Occipital lobe (tissue), 2 donors: Measurements from ENCODE around the gene MYPOP. TPM values are rescaled to one million over a fixed set of nuclear protein-coding genes. Genes with fewer than 3 reads are reported as not detected.
"Not testable (repeated sequence)": the region's sequence is repeated elsewhere in the genome, so short reads cannot be mapped to it uniquely, and the experiment has no call there.

Source experiments
- DNase-seq: peaks from one replicate; lab custom pipeline; 2025; lab: John Stamatoyannopoulos, UW
- total RNA-seq: library from RNA; depleted of rRNA; stranded (reverse); fragments of >200 nt; gene quantifications from one replicate; pipeline ENCODE4 v1.2.3, GENCODE V29; 2014

Gene MYPOP
- total RNA-seq, 1 donor from 2014 or later = 0.78 TPM

DNA sequence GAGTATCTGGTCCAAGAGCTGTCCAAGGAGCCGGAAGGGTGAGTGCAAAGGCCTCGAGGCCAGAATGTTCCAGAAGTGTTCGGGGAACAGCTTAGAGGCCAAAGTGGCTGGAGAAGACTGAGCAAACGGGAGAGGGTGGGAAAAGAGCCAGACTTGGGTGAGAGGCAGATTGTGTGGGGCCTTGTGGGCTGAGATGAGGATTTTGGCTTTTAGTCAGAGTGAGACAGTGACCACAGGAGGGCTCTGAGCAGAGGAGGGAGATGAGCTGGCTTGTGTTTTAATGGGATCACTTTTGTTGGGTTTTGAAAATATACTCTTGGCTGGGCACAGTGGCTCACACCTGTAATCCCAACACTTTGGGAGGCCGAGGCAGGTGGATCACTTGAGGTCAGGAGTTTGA, 6.5 kb upstream of the MYPOP start:
- DNase-seq = no peak

DNA sequence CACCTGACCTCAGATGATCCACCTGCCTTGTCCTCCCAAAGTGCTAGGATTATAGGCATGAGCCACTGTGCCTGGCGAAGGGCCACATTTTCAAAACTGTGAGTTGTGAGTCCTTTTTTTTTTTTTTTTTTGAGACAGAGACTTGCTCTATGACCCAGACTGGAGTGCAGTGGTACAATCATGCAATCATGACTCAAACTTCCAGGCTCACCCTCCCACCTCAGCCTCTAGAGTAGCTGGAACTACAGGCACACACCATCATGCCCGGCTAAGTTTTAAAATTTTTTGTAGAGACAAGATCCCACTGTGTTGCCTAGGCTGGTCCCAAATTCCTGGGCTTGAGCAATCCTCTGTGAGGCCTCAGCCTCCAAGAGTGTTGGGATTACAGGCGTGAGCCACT, 3.8 kb upstream of the MYPOP start:
- DNase-seq = no peak

DNA sequence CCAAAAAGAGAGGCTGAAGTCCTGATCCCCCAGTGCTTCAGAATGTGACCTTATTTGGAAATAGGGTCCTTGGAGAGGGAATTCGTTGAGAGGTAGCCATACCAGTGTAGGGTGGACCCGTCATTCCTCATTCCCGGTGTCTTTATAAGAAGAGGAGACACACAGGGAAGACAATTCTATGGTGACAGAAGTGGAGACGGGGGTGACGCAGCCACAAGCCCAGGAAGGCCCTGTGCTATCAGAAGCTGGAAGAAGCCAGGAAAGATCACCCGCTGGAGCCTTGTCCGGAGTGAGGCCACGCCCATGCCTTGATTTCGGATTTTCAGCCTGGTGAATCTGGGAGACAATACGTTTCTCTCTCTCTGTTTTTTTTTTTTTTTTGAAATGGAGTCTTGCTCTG, 2.6 kb upstream of the MYPOP start:
- no peak for DNase-seq

DNA sequence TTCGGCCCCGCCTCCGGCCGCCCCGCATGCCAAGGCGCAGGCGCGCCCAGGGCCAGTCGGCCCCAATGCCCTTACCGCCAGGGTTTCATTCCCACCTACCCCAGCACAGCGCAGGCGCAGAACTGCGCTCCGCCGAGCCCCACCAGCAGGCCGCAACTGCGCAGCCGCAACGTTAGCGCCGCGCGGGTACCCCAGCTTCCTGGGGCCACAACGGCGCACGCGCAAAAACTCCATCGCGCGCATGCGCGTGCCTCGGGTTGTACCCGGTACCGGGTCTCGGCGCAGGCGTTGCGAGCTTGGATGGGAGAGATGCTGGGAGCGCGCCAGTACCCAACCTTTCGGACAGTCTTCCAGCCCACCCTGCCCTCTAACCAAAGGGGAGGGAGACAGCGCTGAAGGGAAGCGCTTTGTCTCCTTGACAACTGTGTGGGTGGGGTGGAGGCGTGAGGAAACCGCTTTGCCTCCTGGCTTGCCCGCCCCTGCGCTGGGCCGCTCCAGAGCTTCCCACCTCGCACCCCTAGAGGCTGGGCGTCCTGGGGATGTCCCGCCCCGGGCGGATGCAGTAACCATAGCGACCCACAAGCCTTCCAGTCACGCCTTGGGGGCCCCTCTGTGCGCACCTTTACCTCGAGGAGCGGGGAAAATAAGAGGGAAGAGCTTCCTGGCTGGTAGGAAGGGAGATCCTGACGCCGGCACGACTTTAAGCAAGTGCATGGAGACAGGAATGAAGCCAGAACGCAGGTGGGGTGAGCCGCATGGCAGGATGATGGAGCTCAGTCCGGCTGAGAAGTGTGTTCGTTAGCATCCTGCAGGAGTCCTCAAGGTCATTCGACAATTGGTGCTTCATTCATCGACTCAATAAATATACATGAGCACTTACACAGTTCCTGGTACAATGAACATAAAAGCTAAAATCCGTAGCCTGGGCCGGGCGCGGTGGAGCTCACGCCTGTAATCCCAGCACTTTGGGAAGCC, 525 bp upstream of the MYPOP start:
- peak; percentile 93 for DNase-seq

DNA sequence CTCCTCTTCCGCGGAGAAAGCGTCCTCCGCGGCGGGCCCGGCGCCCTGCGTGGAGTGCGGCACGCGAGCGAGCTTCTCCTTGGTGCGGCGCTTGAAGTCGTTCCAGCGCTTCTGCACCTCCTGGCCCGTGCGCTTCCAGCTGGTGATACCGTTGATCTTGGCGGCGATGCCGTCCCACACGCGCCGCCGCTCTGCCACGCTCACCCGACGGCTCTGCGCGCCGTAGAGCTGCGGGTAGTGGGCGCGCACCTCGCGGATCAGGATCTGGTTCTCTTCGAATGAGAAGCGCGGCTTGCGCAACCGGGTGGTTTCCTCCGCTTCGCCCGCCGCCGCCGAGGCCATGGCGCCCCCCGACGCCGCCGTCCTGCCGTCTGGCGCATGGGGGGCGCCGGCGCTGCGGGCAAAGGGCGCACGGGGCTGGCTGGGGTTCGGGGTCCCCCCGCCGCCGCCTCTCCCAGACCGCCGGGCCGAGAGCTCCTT, 941 bp downstream of the MYPOP start:
- DNase-seq = no peak

DNA sequence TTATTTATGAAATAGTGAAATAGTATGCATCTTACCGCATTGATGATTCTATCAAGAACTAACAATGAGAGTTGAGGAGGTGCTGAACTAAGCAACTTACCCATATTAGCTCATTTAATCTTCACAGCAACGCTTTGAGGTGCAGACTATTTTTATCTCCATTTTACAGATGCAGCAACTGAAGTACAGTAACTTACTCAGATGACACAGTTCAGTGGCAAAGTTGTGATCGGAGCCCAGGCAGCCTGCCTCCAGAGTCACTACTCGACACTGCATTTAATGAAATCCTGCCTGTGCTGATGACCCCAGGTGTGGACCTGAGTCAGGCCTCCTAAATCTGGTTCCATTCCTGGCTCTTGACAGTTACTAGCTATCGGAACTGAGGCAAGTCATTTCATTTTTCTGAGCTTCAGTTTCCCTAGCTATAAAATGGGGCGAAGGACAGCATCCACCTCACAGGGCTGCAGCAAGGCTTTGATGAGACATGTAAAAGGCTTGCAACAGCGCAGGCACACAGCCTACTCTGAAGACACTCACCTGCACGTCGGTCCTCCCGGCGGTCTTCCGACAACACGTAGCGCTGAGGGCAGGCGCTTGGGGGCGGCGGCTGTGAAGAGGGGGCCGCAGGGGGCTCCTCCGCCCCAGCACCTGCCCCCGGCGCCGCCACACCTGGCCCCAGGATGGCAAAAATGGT, 1.5 kb downstream of the MYPOP start:
- no peak for DNase-seq

DNA sequence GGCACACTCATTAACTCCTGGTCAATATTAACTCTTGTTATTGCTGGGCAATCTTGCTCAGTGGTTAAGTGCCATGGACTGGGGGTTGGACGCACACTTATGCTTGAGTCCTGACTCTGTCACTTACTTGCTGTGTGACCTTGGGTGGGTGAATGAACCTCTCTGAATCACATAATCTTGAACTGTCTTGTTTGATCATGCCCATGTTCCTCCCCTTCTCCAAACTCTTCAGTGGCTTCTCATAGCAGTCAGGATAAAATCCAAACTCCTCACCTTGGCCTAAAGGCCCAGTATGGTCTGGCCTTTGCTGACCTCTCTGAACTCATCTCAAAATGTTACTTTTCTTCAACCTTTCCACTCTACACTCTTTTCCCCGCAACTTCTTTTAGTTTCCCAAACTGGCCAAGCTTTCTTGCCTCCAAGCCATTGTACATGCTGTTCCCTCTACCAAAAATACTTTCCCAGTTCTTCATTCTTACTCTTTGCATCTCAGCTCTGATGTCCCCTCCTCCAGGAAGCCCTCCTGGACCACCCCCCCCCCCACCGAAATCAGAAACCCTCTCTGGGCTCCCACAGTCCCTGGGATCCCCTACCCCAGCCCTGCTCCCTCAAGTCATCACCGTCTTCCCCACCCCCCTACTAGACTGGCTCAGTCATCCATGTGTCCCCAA, 2.4 kb downstream of the MYPOP start:
- DNase-seq = no peak

DNA sequence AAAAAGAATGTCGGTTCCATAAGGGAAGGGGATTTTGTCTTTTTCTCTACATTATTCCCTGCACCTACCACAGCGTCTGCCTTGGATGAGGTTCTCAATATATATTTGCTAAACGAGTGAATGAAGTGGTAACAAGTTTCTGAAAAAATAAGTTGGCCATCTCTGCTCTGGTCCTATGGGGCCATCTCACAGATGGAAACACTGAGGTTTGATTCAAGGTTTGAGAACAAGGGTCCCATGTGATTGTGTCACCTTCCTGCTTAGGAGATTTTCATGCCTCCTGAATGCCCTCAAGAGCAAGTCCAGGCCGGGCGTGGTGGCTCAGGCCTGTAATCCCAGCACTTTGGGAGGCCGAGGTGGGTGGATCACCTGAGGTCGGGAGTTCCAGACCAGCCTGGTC, 3.2 kb downstream of the MYPOP start:
- DNase-seq = no peak

DNA sequence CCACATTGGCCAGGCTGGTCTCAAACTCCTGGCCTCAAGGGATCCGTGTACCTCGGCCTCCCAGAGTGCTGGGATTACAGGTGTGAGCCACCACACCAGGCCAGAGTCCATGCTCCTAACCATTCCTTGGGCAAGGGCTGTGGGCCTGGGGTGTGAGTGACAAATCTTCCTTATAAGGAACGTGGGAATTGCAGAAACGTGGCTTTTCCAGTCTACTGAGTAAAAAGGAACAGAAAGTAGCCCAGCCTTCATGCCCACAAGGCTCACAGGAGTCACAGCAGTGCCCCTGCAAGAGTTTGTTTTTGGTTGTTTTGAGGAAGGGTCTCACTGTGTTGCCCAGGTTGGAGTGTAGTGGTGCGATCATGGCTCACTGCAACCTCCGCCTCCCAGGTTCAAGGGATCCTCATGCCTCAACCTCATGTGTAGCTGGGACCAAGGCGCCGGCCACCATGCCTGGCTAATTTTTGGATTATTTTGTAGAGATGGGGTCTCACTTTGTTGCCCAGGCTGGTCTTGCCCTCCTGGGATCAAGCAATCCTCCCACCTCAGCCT, 5.1 kb downstream of the MYPOP start:
- no peak for DNase-seq

DNA sequence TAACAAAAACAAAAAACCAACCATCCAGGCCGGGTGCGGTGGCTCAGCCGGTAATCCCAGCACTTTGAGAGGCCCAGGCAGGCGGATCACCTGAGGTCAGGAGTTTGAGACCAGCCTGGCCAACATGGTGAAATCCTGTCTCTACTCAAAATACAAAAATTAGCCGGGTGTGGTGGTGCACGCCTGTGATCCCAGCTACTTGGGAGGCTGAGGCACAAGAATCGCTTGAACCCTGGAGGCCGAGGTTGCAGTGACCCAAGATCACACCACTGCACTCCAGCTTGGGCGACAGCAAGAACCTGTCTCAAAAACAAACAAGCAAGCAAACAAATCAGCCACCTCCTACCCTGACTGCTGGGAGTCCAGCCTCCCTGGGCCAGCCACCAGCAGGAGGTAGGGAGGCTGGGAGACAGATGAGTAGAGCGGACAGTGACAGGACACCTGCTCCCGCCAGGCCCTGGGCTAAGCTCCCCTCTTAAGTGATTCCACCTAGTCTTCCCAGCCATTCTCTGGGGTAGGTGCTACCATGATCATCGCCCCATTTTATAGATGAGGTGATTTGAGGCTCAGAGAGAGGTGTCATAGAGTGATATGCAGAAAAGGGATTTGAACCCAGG, 6.3 kb downstream of the MYPOP start:
- DNase-seq = not testable (repeated sequence)

DNA sequence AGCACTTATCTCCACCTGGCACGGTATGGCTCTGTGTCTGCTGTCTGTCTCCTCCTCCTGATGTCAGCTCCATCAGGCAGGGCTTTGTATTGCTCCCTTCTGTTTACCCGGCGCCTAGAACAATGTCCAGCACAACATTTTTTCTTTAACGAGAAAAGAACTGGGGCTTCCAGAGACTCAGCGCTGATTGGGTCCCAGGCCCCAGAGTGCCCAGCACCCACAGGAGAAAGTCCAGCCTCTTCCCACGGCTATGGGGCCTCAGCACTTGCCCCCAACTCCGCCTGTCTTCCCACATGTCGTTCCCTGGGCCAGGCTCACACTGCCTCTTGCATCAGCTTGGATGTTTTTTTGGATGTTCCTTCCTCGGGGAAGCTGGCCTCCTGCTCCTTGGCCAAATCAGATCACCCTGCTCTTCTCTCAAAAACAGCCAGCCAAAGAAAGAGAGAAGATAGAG, 6.9 kb downstream of the MYPOP start:
- DNase-seq = no peak

DNA sequence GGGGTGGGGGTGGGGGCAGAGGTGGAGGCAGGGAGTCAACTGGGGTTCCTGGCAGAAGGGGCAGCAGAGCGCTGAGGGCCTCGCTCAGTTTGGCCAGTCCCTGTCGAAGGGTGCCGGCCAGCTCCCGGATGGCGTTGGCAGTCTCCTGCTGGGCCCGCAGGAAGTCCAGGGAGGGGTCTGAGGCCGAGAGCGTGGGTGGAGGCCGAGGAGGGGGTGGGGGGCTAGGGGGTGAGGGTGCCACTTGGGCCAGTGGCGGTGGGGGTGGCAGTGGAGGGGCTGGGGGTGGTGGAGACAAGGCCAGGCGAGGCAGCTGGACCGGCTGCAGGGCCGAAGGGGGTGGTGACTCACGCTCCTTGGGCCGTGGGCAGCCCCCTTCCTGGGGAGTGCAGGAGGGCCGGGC, 11.5 kb downstream of the MYPOP start:
- DNase-seq = no peak

DNA sequence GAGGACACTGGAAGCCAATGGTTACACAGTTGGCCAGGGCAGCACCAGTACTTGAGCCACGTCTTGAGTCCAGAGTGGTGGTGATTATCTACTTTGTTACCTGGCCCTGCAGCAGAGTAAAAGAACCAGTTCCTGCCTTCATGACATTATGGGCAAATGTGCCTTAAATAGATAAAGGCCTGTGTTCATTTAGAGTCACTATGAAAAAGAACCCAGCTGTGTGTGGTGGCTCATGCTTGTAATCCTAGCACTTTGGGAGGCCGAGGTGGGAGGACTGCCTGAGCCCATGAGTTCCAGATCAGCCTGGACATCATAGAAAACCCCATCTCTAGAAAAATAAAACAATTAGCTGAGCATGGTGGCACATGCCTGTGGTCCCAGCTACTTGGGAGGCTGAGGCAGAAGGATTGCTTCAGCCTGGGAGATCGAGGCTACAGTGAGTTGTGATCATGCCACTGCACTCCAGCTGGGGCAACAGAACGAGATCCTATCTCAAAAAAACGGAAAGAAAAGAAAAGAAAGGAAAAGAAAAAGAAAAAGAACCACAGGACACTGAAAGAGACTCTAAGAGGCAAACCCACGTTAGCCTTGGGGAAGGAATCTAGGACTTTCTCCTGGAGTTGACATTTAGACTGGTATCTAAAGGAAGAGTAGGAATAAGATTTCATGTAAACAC, 13.1 kb downstream of the MYPOP start:
- DNase-seq = no peak

DNA sequence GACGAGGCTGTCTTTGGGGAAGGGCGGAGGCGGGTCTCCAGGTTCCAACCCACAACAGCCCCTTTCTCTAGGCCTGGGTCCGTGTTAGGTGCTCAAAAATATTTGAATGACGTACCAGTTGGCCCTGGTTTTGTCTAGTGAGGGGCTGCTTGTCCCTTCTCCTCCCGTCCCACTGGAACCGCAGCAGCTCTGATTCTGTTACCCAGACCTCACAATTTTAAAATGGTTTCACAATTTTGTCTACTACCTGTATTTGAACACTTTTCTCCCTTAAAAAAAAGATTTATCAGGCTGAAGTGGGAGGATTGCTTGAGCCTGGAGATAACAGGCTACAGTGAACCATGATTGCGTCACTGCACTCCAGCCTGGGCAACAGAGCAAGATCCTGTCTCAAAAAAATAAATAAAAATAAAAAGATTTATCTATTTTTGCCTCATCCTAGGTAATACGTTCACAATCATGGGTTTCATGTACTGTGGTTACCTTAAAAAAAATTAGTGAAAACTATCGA, 15.2 kb downstream of the MYPOP start:
- no peak for DNase-seq

DNA sequence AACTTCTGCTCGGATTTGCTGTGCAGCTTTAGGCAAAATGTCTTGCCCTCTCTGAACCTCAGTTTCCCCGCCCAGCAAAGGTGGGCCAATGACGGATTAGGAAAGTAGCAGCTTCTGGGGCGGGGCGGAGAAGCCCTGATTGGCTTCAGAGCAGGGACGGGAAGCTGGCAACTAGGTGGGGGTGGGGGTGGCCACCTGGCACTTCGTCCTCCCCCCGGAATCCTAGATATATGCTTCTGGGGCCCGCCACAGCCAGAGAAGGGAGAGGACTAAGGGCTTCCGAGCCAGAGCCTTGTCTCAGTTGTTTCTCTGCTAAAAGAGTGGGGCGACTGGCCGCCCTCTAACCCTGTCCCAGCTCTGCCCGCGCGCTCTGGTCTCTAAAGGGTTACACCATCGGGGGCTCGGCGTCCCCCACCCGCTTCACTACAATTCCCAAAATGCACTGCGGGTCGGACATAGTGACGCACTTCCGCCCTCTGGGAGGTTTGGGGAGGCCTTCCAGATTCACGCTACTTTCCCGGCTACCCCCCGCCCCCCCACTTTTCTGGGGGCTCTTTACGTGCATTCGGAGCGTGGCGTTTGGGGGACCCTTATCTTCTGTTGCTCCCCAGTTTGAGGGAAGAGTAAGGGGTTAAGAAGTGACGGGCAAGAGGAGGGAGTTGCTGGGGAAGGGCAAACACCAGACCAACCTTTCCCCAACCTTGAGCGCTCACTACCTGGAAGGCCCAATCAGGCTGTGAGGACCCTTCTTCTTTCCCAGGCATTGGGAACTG, 15.8 kb downstream of the MYPOP start:
- DNase-seq = peak; percentile 83

DNA sequence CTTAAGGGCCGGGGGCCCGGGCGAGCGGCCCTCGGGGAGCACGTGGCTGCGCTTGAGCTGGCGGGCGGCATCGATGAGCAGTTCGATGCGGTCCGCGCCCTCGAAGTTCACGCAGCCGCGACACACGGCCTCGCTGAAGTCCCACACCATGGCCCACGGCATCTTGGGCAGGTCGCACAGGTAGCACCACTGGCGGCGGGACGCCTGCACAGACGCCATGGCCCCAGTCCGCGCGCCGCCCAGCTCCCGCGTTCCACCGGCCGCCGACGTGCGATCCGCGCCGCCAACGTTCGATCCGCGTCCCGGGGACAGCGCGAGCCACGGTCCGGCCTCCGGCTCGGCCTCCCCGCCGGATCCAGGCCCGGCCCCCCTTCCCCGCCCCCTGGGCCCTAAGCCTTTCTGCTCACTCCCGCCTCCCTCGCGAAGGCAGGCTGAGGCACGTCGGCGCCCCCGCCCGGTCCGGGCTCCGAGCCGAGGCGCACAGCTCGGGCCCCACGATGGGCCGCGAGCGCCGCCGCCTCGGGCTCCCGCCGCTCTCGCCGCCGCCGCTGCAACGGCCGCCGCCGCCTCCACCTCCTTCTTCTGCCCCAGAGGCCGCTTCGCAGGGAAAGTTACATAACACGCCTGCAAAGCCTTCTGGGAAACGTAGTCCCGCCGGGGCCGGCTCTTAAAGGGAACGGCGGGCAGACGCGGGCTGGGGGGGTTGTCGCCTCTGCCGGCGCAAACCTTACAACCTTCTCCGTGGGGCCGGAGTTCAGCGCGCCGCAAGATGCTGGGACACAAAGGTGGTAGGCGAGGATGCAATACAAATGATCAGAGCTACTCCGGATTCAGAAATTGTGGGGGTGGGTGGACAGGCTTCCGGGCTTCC, 16.6 kb downstream of the MYPOP start, which contains the start of gene IRF2BP1:
Gene IRF2BP1, minus strand, starts transcription at position 586 of the 871 bp plus-strand sequence. Its CDS starts 367 bp downstream, at position 219.
- peak; percentile 86 for DNase-seq

DNA sequence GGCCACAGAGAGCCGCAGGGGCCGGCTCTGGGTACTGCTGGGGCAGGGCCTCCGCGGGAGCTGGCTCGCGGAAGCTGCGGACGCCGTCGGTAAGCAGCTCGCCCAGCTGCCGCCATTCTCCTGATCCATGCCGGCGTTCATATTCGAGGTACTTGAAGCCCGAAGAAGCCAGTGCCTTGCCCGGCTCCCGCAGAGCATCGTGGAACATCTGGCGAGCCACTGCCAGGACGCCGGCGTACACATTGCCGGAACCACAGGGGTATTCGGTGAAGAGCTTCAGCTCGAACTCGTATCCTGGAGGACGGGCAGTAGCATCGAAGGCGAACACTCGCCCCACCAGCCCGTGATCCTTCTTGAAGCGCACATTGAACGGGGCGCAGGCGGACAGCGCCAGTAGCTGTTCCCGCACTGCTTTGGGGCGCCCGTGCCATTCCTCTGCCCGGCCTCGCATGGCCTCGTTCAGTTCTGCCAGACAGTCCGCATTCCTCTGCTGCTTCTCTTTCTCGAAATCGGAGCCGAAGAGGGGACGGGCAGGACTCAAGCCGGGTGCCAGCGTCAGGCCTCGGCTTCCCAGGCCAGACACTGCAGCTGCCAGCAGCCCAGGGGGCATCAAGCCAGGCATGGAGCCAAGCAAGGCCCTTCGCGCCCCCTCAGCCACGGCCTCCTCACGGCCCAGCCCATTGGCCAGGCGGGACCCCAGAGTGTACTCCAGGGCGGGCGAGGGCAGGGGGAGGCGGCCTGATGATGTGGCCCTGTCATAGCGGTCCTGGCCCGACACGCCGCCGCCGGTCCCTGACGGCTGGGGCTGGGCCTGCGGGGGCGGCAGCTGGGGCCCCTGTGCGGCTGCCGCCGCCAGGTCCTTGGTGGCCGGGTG, 17.5 kb downstream of the MYPOP start:
- no peak for DNase-seq
